NCI-H524 (cell line): ENCODE results near the gene MPIG6B.

Source experiments
- DNase-seq, 2 experiments: peaks; one replicate each; lab custom pipeline; 2025; lab: John Stamatoyannopoulos, UW

The MPIG6B gene

GRCh38 chr6:31767096-31767645 lies 44.0 kb downstream of the MPIG6B start:
- no peak for DNase-seq

- DNase-seq = no peak
Measured at GRCh38 chr6:31768363-31769257, 45.4 kb downstream of the MPIG6B start.

- DNase-seq = peak in 1 of 2 experiments; percentile 25
Measured at GRCh38 chr6:31769684-31770371, 46.7 kb downstream of the MPIG6B start.

GRCh38 chr6:31770860-31771259 lies 47.7 kb downstream of the MPIG6B start:
- DNase-seq = no peak

- DNase-seq = no peak
Measured at GRCh38 chr6:31771992-31772358, 48.8 kb downstream of the MPIG6B start.

- DNase-seq = no peak
Measured at GRCh38 chr6:31775184-31775583, 52.0 kb downstream of the MPIG6B start.

- no peak for DNase-seq
Measured at GRCh38 chr6:31775633-31776484, 52.7 kb downstream of the MPIG6B start.
